Endothelial cell (in vitro differentiated cells): ENCODE measurements around the gene SREK1IP1. TPM values are rescaled to one million over a fixed set of nuclear protein-coding genes. Genes with fewer than 3 reads are reported as not detected.

Source experiments
- DNase-seq: peaks from one replicate; pipeline ENCODE4 v3.0.0; 2021; ENCODE audit warnings: low spot score
- H3K27ac Mint-ChIP-seq: one replicate; pipeline ENCODE4 v1.8.0; 2021; ENCODE audit warnings: mixed read lengths, inconsistent platforms; ENCODE audit not compliant: unreplicated experiment
- H3K27me3 Mint-ChIP-seq: one replicate; pipeline ENCODE4 v1.8.0; 2021; ENCODE audit warnings: mild to moderate bottlenecking, moderate library complexity, mixed read lengths, inconsistent platforms; ENCODE audit not compliant: unreplicated experiment
- H3K36me3 Mint-ChIP-seq: one replicate; pipeline ENCODE4 v1.8.0; 2021; ENCODE audit warnings: mild to moderate bottlenecking, low read depth, mixed read lengths, inconsistent platforms; ENCODE audit not compliant: unreplicated experiment
- H3K4me1 Mint-ChIP-seq: one replicate; pipeline ENCODE4 v1.8.0; 2021; ENCODE audit warnings: mild to moderate bottlenecking, mixed read lengths, inconsistent platforms; ENCODE audit not compliant: unreplicated experiment
- H3K4me3 Mint-ChIP-seq: one replicate; pipeline ENCODE4 v1.8.0; 2021; ENCODE audit warnings: mild to moderate bottlenecking, mixed read lengths, inconsistent platforms; ENCODE audit not compliant: unreplicated experiment
- H3K9me3 Mint-ChIP-seq: one replicate; pipeline ENCODE4 v1.8.0; 2021; ENCODE audit warnings: mixed read lengths, inconsistent platforms; ENCODE audit not compliant: unreplicated experiment
- CTCF ChIP-seq: fragments of 200-600 bp; sonication (generic); IDR thresholded peaks from one replicate; pipeline ENCODE4 v1.5.0; 2021; ENCODE audit warnings: antibody characterized with exemption; ENCODE audit not compliant: unreplicated experiment
- total RNA-seq: library from RNA; stranded (reverse); fragmentation: NEBNext Ultra II Directional; extraction: Animal tissue kit (Norgen Biotek cat#: 25700); gene quantifications from one replicate; pipeline ENCODE4 v1.2.1, GENCODE V29; 2021; ENCODE audit not compliant: unreplicated experiment

The SREK1IP1 gene
- total RNA-seq, 1 donor from 2014 or later = 28.8 TPM

- H3K4me1 Mint-ChIP-seq = peaks cover 16% of the 10 kb centered on the region
- TF ChIP-seq CTCF = no peak
- no peak overlapping the region for H3K27ac Mint-ChIP-seq
- H3K4me3 Mint-ChIP-seq = peak overlapping the region; percentile 89
- no peak for DNase-seq
- no peaks in the 10 kb centered on the region for H3K36me3 Mint-ChIP-seq
- no peaks in the 10 kb centered on the region for H3K9me3 Mint-ChIP-seq
- H3K27me3 Mint-ChIP-seq = peaks cover 6% of the 10 kb centered on the region
These were observed 78.4 kb downstream of the SREK1IP1 start for GRCh38 chr5:64690104-64690416.

- Mint-ChIP-seq H3K27ac (no peak overlapping the region), H3K9me3 (no peaks in the 10 kb centered on the region), H3K27me3 (peaks cover 6% of the 10 kb centered on the region), H3K4me3 (no peak overlapping the region), H3K36me3 (no peaks in the 10 kb centered on the region), H3K4me1 (peaks cover 16% of the 10 kb centered on the region)
- no peak for TF ChIP-seq CTCF
- DNase-seq = no peak
These were observed 79.5 kb downstream of the SREK1IP1 start for GRCh38 chr5:64688965-64689364.

GRCh38 chr5:64688391-64688790, 80.1 kb downstream of the SREK1IP1 start:
- peaks cover 16% of the 10 kb centered on the region for H3K4me1 Mint-ChIP-seq
- H3K4me3 Mint-ChIP-seq = no peak overlapping the region
- H3K27me3 Mint-ChIP-seq = peaks cover 6% of the 10 kb centered on the region

GRCh38 chr5:64685866-64686265, 82.6 kb downstream of the SREK1IP1 start:
- no peak for TF ChIP-seq CTCF
- Mint-ChIP-seq H3K4me1 (peaks cover 10% of the 10 kb centered on the region), H3K27ac (no peak overlapping the region), H3K4me3 (no peak overlapping the region), H3K9me3 (no peaks in the 10 kb centered on the region), H3K27me3 (peaks cover 6% of the 10 kb centered on the region), H3K36me3 (no peaks in the 10 kb centered on the region)
- no peak for DNase-seq

More at GRCh38 chr5:64688391-64688790, 80.1 kb downstream of the SREK1IP1 start:
- Mint-ChIP-seq H3K27ac (no peak overlapping the region), H3K36me3 (no peaks in the 10 kb centered on the region), H3K9me3 (no peaks in the 10 kb centered on the region)
- no peak for TF ChIP-seq CTCF
- DNase-seq = no peak

- Mint-ChIP-seq H3K9me3 (no peaks in the 10 kb centered on the region), H3K27me3 (no peaks in the 10 kb centered on the region), H3K4me1 (no peaks in the 10 kb centered on the region), H3K36me3 (no peaks in the 10 kb centered on the region), H3K27ac (no peak overlapping the region), H3K4me3 (no peak overlapping the region)
- no peak for DNase-seq
- TF ChIP-seq CTCF = no peak
These were observed 85.9 kb downstream of the SREK1IP1 start for GRCh38 chr5:64682608-64683007.
